ENCODE data around the gene INTS3. TPM values are rescaled to one million over a fixed set of nuclear protein-coding genes. Genes with fewer than 3 reads are reported as not detected.

INTS3 gene
- total RNA-seq, 5 donors from 2014 or later (not counting 1 experiment from before 2014, with no cell fraction given) = 45.9 to 57.7 (median 48.5) TPM

DNA sequence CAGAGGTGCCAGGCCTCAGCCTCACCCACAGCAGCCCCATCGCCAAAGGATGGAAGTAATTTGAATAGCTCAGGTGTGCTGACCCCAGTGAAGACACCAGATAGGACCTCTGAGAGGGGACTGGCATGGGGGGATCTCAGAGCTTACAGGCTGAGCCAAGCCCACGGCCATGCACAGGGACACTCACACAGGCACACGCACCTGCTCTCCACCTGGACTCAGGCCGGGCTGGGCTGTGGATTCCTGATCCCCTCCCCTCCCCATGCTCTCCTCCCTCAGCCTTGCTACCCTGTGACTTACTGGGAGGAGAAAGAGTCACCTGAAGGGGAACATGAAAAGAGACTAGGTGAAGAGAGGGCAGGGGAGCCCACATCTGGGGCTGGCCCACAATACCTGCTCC lies 34.4 kb upstream of the INTS3 start:
- H3K27ac Mint-ChIP-seq = no peak overlapping the region
- H3K4me3 Mint-ChIP-seq = no peak overlapping the region
- WGBS (ENCODE audit: insufficient coverage) = no CpG with 5 or more reads among the region's 4 CpGs

GRCh38 chr1:153696741-153697140 lies 31.1 kb upstream of the INTS3 start:
- H3K4me1 ChIP-seq (ENCODE audit: control insufficient read depth in 1 of 2, extremely low read depth in 1 of 2, insufficient read depth in 2 of 2, low read length in 2 of 2) = peaks cover 0 to 5% of the 10 kb centered on the region in 2 experiments
- no peaks in the 10 kb centered on the region for H3K4me1 Mint-ChIP-seq
- DNase-seq = no peak
- no peak overlapping the region for H3K4me3 Mint-ChIP-seq
- H3K9me3 Mint-ChIP-seq = no peaks in the 10 kb centered on the region
- ChIA-PET CTCF (no interaction called here), POLR2A (no interaction called here)
- H3K36me3 ChIP-seq (ENCODE audit: control insufficient read depth in 2 of 2, extremely low read depth in 1 of 2, insufficient read depth in 1 of 2, low read length in 1 of 2) = no peaks in the 10 kb centered on the region
- no peak overlapping the region for H3K27ac ChIP-seq (ENCODE audit: low read length)
- H3K36me3 Mint-ChIP-seq = no peaks in the 10 kb centered on the region
- WGBS (ENCODE audit: insufficient coverage) = 80% methylated on average over 1 of the region's 8 CpGs
- peaks cover 0 to 17% of the 10 kb centered on the region in 2 experiments for H3K27me3 ChIP-seq (replicated peaks in 1 of 2; ENCODE audit: control insufficient read depth in 2 of 2, extremely low read depth in 1 of 2, insufficient read depth in 2 of 2, low read length in 1 of 2)
- ATAC-seq (replicated peaks in 1 of 4) = no peak
- no peaks in the 10 kb centered on the region for H3K9me3 ChIP-seq
- peaks cover 0 to 4% of the 10 kb centered on the region in 2 donors for H3K27me3 Mint-ChIP-seq
- no peak overlapping the region for H3K27ac Mint-ChIP-seq
- H3K4me3 ChIP-seq (ENCODE audit: control insufficient read depth in 1 of 2, extremely low read depth in 1 of 2, low read length in 1 of 2) = no peak overlapping the region

More for the DNA sequence above, 34.4 kb upstream of the INTS3 start:
- Mint-ChIP-seq H3K9me3 (no peaks in the 10 kb centered on the region), H3K4me1 (peaks cover 6 to 9% (median 8%) of the 10 kb centered on the region in 3 donors), H3K36me3 (no peaks in the 10 kb centered on the region), H3K27me3 (peaks cover 0 to 4% of the 10 kb centered on the region in 2 donors)
- ATAC-seq (replicated peaks in 1 of 4) (no peak), DNase-seq (no peak)
- CTCF ChIA-PET = no interaction called here
- H3K36me3 ChIP-seq (ENCODE audit: control insufficient read depth in 2 of 2, extremely low read depth in 1 of 2, insufficient read depth in 1 of 2, low read length in 1 of 2) = no peaks in the 10 kb centered on the region
- H3K4me1 ChIP-seq (ENCODE audit: control insufficient read depth in 1 of 2, extremely low read depth in 1 of 2, insufficient read depth in 2 of 2, low read length in 2 of 2) = peaks cover 0 to 18% of the 10 kb centered on the region in 2 experiments
- H3K9me3 ChIP-seq = no peaks in the 10 kb centered on the region
- H3K27me3 ChIP-seq (replicated peaks in 1 of 2; ENCODE audit: control insufficient read depth in 2 of 2, extremely low read depth in 1 of 2, insufficient read depth in 2 of 2, low read length in 1 of 2) = peaks cover 0 to 20% of the 10 kb centered on the region in 2 experiments
- POLR2A ChIA-PET = no interaction called here
- H3K4me3 ChIP-seq (ENCODE audit: control insufficient read depth in 1 of 2, extremely low read depth in 1 of 2, low read length in 1 of 2) = no peak overlapping the region
- H3K27ac ChIP-seq (ENCODE audit: low read length) = no peak overlapping the region

DNA sequence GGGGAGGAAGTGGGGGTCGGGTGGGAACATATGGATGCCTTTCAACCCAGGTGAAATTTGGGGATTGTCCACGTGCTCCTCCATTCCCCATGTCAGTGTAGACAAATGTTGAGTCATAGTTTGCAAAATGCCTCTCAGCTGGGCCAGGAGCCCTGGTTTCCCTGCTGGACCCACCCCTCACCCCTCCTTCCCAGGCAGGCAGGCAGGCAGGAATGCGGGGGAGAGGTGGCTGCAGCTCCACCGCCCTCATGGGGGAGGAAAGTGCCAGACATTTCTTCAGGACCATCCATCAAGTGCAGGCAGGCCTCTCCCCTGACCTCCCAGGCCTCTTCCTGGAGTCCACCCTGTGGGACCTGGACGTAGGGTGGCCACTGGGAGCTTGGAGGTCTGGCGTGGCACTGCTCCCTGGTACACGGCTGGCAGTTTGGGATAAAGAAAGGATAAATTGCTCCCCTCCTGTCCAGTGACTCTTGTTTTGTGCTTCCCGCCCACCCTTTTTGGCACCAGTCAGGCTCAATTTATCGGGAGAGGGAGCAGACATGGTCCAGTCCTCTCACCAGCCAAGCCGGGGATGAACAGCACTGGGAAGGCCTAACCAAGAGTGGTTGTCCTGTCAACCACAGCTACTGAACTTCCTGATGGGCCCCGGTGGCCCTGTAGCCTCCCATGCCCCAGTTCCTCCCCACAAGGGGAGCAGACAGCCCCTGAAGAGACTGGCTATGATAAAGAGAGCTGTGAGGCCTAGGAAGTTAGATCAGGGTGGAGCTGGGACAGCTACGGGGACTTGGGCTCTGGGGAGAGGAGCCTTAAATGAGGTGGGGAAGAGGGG lies 30.4 kb upstream of the INTS3 start:
- H3K4me3 Mint-ChIP-seq = no peak overlapping the region
- H3K36me3 ChIP-seq (ENCODE audit: control insufficient read depth in 2 of 2, extremely low read depth in 1 of 2, insufficient read depth in 1 of 2, low read length in 1 of 2) = no peaks in the 10 kb centered on the region
- no peaks in the 10 kb centered on the region for H3K4me1 Mint-ChIP-seq
- peaks cover 0 to 17% of the 10 kb centered on the region in 2 experiments for H3K27me3 ChIP-seq (replicated peaks in 1 of 2; ENCODE audit: control insufficient read depth in 2 of 2, extremely low read depth in 1 of 2, insufficient read depth in 2 of 2, low read length in 1 of 2)
- CTCF ChIA-PET = no interaction called here
- no peaks in the 10 kb centered on the region for H3K9me3 Mint-ChIP-seq
- no peak overlapping the region for H3K27ac Mint-ChIP-seq
- peaks cover 0 to 5% of the 10 kb centered on the region in 2 experiments for H3K4me1 ChIP-seq (ENCODE audit: control insufficient read depth in 1 of 2, extremely low read depth in 1 of 2, insufficient read depth in 2 of 2, low read length in 2 of 2)
- ATAC-seq (replicated peaks in 1 of 4) (no peak), DNase-seq (no peak)
- no peaks in the 10 kb centered on the region for H3K36me3 Mint-ChIP-seq
- H3K9me3 ChIP-seq = no peaks in the 10 kb centered on the region
- 89% methylated on average over 9 of the region's 12 CpGs for WGBS (ENCODE audit: insufficient coverage)
- peaks cover 0 to 4% of the 10 kb centered on the region in 2 donors for H3K27me3 Mint-ChIP-seq
- POLR2A ChIA-PET = no interaction called here
- H3K4me3 ChIP-seq (ENCODE audit: control insufficient read depth in 1 of 2, extremely low read depth in 1 of 2, low read length in 1 of 2) = no peak overlapping the region
- H3K27ac ChIP-seq (ENCODE audit: low read length) = no peak overlapping the region

GRCh38 chr1:153698020-153698922 lies 29.6 kb upstream of the INTS3 start:
- H3K36me3 Mint-ChIP-seq = no peaks in the 10 kb centered on the region
- ATAC-seq (replicated peaks in 1 of 4) = no peak
- POLR2A ChIA-PET = no interaction called here
- Histone ChIP-seq H3K27me3 (replicated peaks in 1 of 2; ENCODE audit: control insufficient read depth in 2 of 2, extremely low read depth in 1 of 2, insufficient read depth in 2 of 2, low read length in 1 of 2) (peaks cover 0 to 13% of the 10 kb centered on the region in 2 experiments), H3K4me1 (ENCODE audit: control insufficient read depth in 1 of 2, extremely low read depth in 1 of 2, insufficient read depth in 2 of 2, low read length in 2 of 2) (peaks cover 0 to 5% of the 10 kb centered on the region in 2 experiments), H3K4me3 (ENCODE audit: control insufficient read depth in 1 of 2, extremely low read depth in 1 of 2, low read length in 1 of 2) (peak overlapping the region in 1 of 2 donors; percentile 17), H3K27ac (ENCODE audit: low read length) (no peak overlapping the region), H3K36me3 (ENCODE audit: control insufficient read depth in 2 of 2, extremely low read depth in 1 of 2, insufficient read depth in 1 of 2, low read length in 1 of 2) (no peaks in the 10 kb centered on the region), H3K9me3 (no peaks in the 10 kb centered on the region)
- no peak overlapping the region for H3K4me3 Mint-ChIP-seq
- H3K9me3 Mint-ChIP-seq = no peaks in the 10 kb centered on the region
- CTCF ChIA-PET = no interaction called here
- H3K27ac Mint-ChIP-seq = no peak overlapping the region
- no peak for DNase-seq
- 53% methylated on average over 11 of the region's 29 CpGs for WGBS (ENCODE audit: insufficient coverage)
- H3K27me3 Mint-ChIP-seq = peaks cover 0 to 4% of the 10 kb centered on the region in 2 donors
- no peaks in the 10 kb centered on the region for H3K4me1 Mint-ChIP-seq

GRCh38 chr1:153698923-153699714 lies 28.7 kb upstream of the INTS3 start:
- H3K9me3 Mint-ChIP-seq = no peaks in the 10 kb centered on the region
- H3K4me1 ChIP-seq (ENCODE audit: control insufficient read depth in 1 of 2, extremely low read depth in 1 of 2, insufficient read depth in 2 of 2, low read length in 2 of 2) = peaks cover 0 to 5% of the 10 kb centered on the region in 2 experiments
- H3K27me3 ChIP-seq (replicated peaks in 1 of 2; ENCODE audit: control insufficient read depth in 2 of 2, extremely low read depth in 1 of 2, insufficient read depth in 2 of 2, low read length in 1 of 2) = peaks cover 0 to 12% of the 10 kb centered on the region in 2 experiments
- H3K36me3 ChIP-seq (ENCODE audit: control insufficient read depth in 2 of 2, extremely low read depth in 1 of 2, insufficient read depth in 1 of 2, low read length in 1 of 2) = no peaks in the 10 kb centered on the region
- no peak for ATAC-seq (replicated peaks in 1 of 4)
- H3K27me3 Mint-ChIP-seq = peaks cover 0 to 4% of the 10 kb centered on the region in 2 donors
- no peaks in the 10 kb centered on the region for H3K36me3 Mint-ChIP-seq
- ChIA-PET POLR2A (no interaction called here), CTCF (no interaction called here)
- H3K4me3 Mint-ChIP-seq = no peak overlapping the region
- 97% methylated on average over 4 of the region's 6 CpGs for WGBS (ENCODE audit: insufficient coverage)
- H3K27ac Mint-ChIP-seq = no peak overlapping the region
- no peaks in the 10 kb centered on the region for H3K4me1 Mint-ChIP-seq
- DNase-seq = no peak
- H3K4me3 ChIP-seq (ENCODE audit: control insufficient read depth in 1 of 2, extremely low read depth in 1 of 2, low read length in 1 of 2) = no peak overlapping the region
- no peaks in the 10 kb centered on the region for H3K9me3 ChIP-seq
- H3K27ac ChIP-seq (ENCODE audit: low read length) = no peak overlapping the region

- Histone ChIP-seq H3K27ac (ENCODE audit: low read length) (no peak overlapping the region), H3K4me1 (ENCODE audit: control insufficient read depth in 1 of 2, extremely low read depth in 1 of 2, insufficient read depth in 2 of 2, low read length in 2 of 2) (peaks cover 0 to 5% of the 10 kb centered on the region in 2 experiments), H3K27me3 (replicated peaks in 1 of 2; ENCODE audit: control insufficient read depth in 2 of 2, extremely low read depth in 1 of 2, insufficient read depth in 2 of 2, low read length in 1 of 2) (peaks cover 0 to 12% of the 10 kb centered on the region in 2 experiments), H3K9me3 (no peaks in the 10 kb centered on the region), H3K4me3 (ENCODE audit: control insufficient read depth in 1 of 2, extremely low read depth in 1 of 2, low read length in 1 of 2) (no peak overlapping the region), H3K36me3 (ENCODE audit: control insufficient read depth in 2 of 2, extremely low read depth in 1 of 2, insufficient read depth in 1 of 2, low read length in 1 of 2) (no peaks in the 10 kb centered on the region)
- CTCF ChIA-PET = no interaction called here
- ATAC-seq (replicated peaks in 1 of 4) (no peak), DNase-seq (no peak)
- H3K9me3 Mint-ChIP-seq = no peaks in the 10 kb centered on the region
- POLR2A ChIA-PET = no interaction called here
- H3K27me3 Mint-ChIP-seq = peaks cover 0 to 4% of the 10 kb centered on the region in 2 donors
- WGBS (ENCODE audit: insufficient coverage) = no CpG with 5 or more reads among the region's 6 CpGs
- no peak overlapping the region for H3K27ac Mint-ChIP-seq
- no peaks in the 10 kb centered on the region for H3K36me3 Mint-ChIP-seq
- H3K4me3 Mint-ChIP-seq = no peak overlapping the region
- H3K4me1 Mint-ChIP-seq = no peaks in the 10 kb centered on the region
These were observed 28.1 kb upstream of the INTS3 start for GRCh38 chr1:153699768-153700167.

All from T-cell (primary cell).